HG03139 (cell line): Measurements from ENCODE around the gene ETFA.

Source experiments
- ATAC-seq: cut with Tn5 transposase; IDR thresholded peaks from one replicate; pipeline ENCODE4 v1.9.1; 2021; ENCODE audit not compliant: unreplicated experiment

Gene ETFA

GRCh38 chr15:76199106-76200082 is 111.9 kb downstream of the ETFA start:
- ATAC-seq: no peak

DNA sequence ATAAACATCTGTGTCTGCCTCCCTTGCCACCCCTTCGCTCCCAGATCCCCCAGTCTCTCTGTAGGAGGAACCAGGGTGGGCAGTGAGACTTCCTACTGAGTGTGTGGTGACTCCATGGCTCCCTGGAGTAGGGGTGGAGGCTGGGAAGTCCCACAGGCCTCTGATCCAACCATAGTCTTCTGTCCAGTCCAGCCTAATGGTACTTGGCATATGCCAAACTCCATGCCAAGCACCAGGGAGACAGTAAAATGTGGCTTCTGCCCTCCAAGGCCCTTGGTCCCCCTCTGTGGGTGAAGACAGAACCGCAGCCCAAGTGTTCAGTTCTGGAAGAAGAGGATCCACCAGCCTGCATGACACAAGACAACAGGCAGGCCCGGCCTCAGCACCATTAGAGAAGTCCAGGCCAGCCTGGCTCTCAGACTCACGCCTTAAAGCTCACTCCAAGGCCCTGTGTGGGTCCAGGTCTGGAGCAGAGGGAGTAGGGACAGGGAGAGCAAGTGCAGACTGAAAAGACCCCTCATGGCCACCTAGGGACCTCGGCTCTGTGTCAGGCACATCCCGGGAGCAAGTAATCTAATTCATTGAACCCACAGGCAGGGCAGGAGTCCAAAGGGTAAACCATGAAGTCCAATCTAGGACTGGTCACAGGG is 112.7 kb downstream of the ETFA start:
- ATAC-seq: no peak

DNA sequence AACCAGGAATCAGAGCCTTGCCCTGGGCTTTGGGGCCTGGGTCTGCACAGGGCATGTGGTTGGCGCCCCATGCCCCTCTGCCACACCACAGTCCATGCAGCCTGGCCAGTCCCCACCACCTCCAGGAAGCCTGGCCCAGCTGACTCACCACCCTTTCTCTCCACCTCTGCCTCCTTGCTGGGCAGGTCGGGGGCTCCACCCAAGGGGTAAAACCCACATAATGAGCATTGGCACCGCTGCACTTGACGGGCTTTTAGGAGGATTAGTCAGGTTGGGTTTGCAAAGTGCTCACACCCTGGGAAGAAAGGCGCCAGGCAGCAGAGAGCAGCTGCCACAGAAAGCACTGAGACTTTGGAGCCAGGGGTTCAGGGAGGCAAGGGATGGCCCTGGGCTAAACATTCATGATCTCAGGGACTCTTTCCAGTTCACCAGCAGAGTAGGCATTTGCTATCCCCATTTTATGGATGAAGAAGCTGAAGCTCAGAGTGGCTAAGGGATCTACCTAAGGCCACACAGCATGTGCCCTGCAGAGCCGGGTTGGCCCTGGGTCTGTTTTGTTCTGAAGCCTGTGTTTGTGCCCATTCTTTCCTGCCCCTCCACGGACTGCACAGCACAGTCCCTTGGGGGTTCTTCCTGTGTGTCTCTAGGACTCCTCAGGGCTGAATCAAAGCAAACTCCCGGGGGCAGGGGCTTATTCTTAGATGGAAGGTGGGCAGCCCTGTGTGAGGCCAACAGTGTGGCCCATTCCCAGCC is 113.4 kb downstream of the ETFA start:
- no peak for ATAC-seq

DNA sequence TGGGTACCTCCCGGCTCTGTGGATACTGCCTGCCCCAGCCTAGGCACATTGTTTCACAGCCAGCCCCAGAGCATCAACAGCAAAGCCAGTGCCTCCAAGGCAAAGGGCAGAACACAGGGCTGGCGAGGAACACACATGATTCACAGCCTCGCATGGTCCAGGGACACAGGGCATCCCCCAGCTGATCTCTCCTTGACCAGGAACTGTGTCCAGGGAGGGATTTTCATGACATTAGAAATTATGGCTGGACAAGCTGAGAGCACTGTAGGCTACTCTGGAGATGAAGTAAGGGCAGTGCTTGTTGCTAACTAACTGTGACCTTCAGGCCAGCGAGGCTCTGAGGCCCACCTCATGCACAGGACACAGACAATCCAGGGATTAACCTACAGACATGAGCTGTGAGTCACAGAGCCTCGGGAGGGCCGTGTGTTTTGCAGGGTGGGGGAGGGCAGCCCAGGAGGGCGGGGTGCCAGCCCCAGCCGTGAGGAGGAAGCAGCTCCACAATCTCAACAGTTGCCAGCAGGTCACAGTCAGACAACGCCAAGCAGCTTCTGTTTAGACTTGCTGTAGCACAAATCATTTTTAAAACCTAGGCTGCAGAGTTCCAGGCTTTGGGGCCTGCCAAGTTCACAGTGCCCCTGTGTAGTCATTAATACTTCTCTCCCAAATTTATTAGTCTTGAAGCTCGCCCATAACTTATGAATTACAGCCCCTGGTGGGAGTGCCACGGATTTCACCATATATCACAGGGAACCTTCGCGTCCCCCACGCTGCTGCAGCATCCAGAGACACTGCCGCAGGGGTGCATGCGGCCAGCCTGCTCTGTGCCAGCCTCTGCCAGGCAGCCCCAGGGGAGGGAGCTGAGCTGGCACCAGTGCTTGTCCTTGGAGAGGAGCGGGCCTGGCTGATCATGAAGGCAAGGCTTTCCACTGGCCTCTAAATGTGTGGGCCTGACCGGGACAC is 114.7 kb downstream of the ETFA start:
- ATAC-seq: no peak

- ATAC-seq: no peak
These were observed 115.6 kb downstream of the ETFA start for GRCh38 chr15:76195506-76196268.

- no peak for ATAC-seq
These were observed 117.3 kb downstream of the ETFA start for GRCh38 chr15:76193934-76194333.

DNA sequence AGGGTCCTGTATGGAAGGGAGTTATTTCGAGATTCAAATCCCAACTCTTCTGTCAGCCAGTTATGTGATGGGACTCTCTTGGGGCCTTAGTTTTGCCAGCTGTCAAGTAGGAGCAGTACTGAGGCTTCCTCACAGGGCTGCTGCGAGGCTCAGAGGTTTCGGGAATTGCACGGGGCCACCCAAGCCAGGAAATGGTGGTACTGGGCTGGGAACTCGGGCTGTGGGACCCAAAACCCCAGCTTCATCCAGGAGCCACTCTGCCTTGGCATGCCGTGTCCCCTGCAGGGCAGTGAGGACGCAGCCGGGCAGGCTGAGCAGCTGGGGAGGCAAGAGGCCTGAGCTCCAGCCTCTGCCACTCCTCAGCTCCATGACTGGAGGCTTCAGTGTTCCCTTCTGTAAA is 118.6 kb downstream of the ETFA start:
- ATAC-seq: no peak

- ATAC-seq: no peak
These were observed 119.6 kb downstream of the ETFA start for GRCh38 chr15:76191539-76192244.

DNA sequence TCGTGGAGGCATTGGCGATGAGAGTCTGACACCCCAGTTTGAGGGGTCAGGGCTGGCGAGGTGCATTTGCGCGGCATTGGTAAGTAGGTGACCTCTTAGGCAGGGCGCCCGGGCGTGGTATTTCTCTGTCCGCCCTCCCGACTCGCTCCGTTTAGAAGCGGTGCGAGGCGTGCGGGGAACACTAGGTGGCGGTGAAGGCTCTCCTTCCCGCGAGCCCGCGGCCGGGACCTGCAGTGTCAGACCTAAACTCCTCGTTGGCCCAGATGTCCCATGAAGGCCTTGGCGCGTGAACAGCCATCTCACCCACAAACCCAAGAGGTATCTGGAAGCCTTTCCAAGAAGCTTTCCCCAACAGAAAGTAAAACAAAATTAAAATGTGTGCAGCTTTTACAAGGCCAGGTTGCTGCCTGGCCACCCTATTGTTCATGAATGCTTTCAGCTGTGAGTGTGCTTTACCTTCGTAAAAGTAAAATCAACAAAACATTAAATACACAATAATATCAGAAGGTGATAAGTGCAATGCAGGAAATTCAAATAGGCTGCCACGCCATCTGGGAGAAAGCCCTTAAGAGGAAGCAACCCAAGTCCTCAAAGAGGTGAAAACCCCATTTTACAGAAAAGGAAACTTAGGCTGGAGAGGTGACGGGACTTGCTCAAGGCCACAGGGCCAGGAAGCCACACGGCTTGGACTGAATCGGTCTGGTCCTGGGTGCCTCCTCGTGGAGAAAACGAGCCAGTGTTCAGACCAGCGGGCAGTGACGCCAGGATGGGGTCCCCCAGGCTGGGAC is 120.3 kb downstream of the ETFA start:
- ATAC-seq: peak; percentile 72

- ATAC-seq: no peak
These were observed 121.2 kb downstream of the ETFA start for GRCh38 chr15:76190070-76190564.

DNA sequence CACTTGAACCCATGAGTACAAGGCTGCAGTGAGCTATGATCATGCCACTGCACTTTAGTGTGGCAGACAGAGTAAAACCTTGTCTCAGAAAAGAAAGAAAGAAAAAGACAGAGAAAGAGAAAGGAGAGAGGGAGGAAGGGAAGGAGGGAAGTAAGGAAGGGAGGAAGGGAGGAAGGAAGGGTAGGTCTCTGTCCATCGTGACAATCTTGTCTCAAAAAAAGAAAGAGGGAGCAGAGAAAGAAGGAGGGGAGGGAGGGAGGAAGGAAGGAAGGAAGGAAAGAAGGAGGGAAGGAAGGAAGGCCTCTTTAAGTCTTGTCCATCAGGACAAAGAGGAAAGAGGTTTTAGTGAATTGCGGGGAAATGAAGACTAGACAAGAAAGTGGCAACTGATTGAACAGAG is 122.2 kb downstream of the ETFA start:
- ATAC-seq: no peak

GRCh38 chr15:76187163-76187562 is 124.1 kb downstream of the ETFA start:
- no peak for ATAC-seq

DNA sequence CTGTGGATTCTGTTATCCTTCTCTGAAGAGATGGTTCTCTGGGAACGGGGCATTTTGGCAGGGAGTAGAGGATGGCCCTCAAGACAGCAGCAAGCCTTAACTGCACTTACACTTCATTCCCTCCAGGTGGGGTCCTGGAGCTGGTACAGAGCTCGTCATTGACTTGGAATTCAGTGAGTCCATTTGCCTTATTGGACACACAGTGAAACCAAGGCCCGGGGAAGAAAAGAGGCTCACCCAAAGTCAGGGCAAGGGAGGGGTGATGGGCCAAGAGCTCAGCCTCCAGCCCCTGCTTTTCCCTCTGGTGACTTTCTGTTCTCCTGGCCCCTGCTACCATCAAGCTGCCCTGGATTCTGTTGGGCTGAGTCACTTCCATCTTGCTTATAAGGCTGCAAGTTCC is 125.6 kb downstream of the ETFA start:
- ATAC-seq: no peak

- no peak for ATAC-seq
These were observed 126.6 kb downstream of the ETFA start for GRCh38 chr15:76184650-76185035.

DNA sequence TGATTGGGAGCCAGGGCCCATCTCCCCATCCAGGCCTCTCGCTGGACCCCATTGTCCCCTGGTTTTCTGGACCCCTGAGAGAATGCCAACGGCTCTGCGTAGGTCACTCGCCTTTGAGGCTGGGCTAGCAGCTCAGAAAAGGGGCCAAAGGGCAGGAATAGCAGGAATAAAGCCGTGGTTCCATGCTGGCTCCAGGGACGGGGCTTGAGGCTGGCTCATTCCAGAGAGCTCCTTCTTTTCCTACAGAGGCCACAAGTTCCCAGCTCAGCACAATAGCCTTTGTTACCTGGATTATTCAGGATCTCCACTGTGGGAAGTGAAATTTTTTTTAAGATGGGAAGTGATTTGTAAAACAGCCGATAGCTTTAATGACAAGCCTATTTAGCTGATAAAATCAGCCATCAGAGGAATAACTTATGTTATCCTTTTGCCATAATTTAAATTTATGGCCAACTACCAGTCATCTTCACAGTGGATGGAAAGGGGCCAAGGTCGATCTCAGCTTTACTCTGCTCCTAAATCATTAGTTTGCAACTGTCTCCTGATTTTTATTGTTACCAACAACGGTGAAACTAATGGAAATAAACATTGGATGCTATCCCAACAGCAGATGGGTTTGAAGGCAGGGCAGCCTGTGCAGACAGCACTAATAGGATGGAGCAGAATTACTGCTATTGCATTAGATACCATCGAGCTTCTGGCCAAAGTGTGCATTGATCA is 127.2 kb downstream of the ETFA start:
- ATAC-seq: no peak

DNA sequence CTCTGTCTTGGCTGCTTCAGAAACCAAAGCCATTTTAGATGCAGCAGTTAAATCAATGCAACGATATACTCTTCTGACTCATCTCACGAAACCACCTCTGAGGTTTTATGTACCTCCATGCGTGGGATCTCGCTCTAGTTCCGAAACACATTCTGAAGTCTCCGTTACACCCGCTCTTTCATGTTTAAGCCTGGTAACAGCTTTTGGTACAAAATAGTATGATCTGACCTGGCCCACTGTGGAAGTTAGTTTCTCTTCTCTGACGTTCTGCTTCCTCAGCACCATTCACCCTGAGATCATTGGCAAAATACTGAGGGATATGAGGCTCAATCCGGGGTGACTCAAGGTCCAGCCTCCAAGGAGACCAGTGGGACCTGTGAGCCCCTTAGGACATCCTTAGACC is 129.6 kb downstream of the ETFA start:
- ATAC-seq: no peak

GRCh38 chr15:76180321-76180720 is 130.9 kb downstream of the ETFA start:
- ATAC-seq: no peak
